Measurements from ENCODE around the gene MSL1.

Gene MSL1

GRCh38 chr17:40093005-40093579, 28.7 kb upstream of the MSL1 start:
- Histone ChIP-seq H3K9me3 (ENCODE audit: control insufficient read depth, insufficient read depth, low read length) (no peaks in the 10 kb centered on the region), H3K9me2 (replicated peaks; ENCODE audit: control insufficient read depth, low read length) (no peaks in the 10 kb centered on the region), H3K79me2 (ENCODE audit: control insufficient read depth, low read length) (no peaks in the 10 kb centered on the region), H3K27ac (ENCODE audit: low read depth, low read length) (no peak overlapping the region), H3K4me3 (ENCODE audit: low read length) (no peak overlapping the region), H4K20me1 (ENCODE audit: control insufficient read depth, insufficient read depth, low read depth, low read length) (no peaks in the 10 kb centered on the region), H3K4me1 (ENCODE audit: control insufficient read depth, low read length) (peaks cover 29% of the 10 kb centered on the region), H3K4me2 (ENCODE audit: low read length) (no peak overlapping the region), H3K27me3 (ENCODE audit: control insufficient read depth, low read length) (no peaks in the 10 kb centered on the region), H3F3A (ENCODE audit: control insufficient read depth, insufficient read depth) (no peaks in the 10 kb centered on the region), H3K36me3 (ENCODE audit: control insufficient read depth, low read length) (peaks cover 23% of the 10 kb centered on the region)
- TF ChIP-seq EZH2phosphoT487 (IDR thresholded peaks at IDR 0.05; ENCODE audit: borderline replicate concordance, low read length), result no peak
- TF ChIP-seq CTCF (IDR thresholded peaks at IDR 0.05; ENCODE audit: low read depth, low read length, poor library complexity, severe bottlenecking), result no peak

GRCh38 chr17:40093580-40094201, 28.1 kb upstream of the MSL1 start:
- H3K4me2 ChIP-seq (ENCODE audit: low read length), result no peak overlapping the region
- H4K20me1 ChIP-seq (ENCODE audit: control insufficient read depth, insufficient read depth, low read depth, low read length), result no peaks in the 10 kb centered on the region
- H3K4me1 ChIP-seq (ENCODE audit: control insufficient read depth, low read length), result peaks cover 35% of the 10 kb centered on the region
- H3K4me3 ChIP-seq (ENCODE audit: low read length), result no peak overlapping the region
- TF ChIP-seq EZH2phosphoT487 (IDR thresholded peaks at IDR 0.05; ENCODE audit: borderline replicate concordance, low read length) (no peak), CTCF (IDR thresholded peaks at IDR 0.05; ENCODE audit: low read depth, low read length, poor library complexity, severe bottlenecking) (no peak)
- no peak overlapping the region for H3K27ac ChIP-seq (ENCODE audit: low read depth, low read length)
- H3K9me2 ChIP-seq (replicated peaks; ENCODE audit: control insufficient read depth, low read length), result no peaks in the 10 kb centered on the region
- H3K36me3 ChIP-seq (ENCODE audit: control insufficient read depth, low read length), result peaks cover 23% of the 10 kb centered on the region
- no peaks in the 10 kb centered on the region for H3K79me2 ChIP-seq (ENCODE audit: control insufficient read depth, low read length)
- no peaks in the 10 kb centered on the region for H3K27me3 ChIP-seq (ENCODE audit: control insufficient read depth, low read length)
- no peaks in the 10 kb centered on the region for H3F3A ChIP-seq (ENCODE audit: control insufficient read depth, insufficient read depth)
- H3K9me3 ChIP-seq (ENCODE audit: control insufficient read depth, insufficient read depth, low read length), result no peaks in the 10 kb centered on the region

- Histone ChIP-seq H3K4me3 (ENCODE audit: low read length) (no peak overlapping the region), H3K27ac (ENCODE audit: low read depth, low read length) (no peak overlapping the region), H3F3A (ENCODE audit: control insufficient read depth, insufficient read depth) (no peaks in the 10 kb centered on the region), H3K79me2 (ENCODE audit: control insufficient read depth, low read length) (no peaks in the 10 kb centered on the region), H3K4me1 (ENCODE audit: control insufficient read depth, low read length) (peaks cover 47% of the 10 kb centered on the region), H3K9me2 (replicated peaks; ENCODE audit: control insufficient read depth, low read length) (no peaks in the 10 kb centered on the region), H3K9me3 (ENCODE audit: control insufficient read depth, insufficient read depth, low read length) (no peaks in the 10 kb centered on the region), H3K4me2 (ENCODE audit: low read length) (no peak overlapping the region), H3K36me3 (ENCODE audit: control insufficient read depth, low read length) (peaks cover 23% of the 10 kb centered on the region), H3K27me3 (ENCODE audit: control insufficient read depth, low read length) (no peaks in the 10 kb centered on the region), H4K20me1 (ENCODE audit: control insufficient read depth, insufficient read depth, low read depth, low read length) (no peaks in the 10 kb centered on the region)
- no peak for TF ChIP-seq CTCF (IDR thresholded peaks at IDR 0.05; ENCODE audit: low read depth, low read length, poor library complexity, severe bottlenecking)
Observed at GRCh38 chr17:40094874-40095273, 26.9 kb upstream of the MSL1 start.

All from DOHH2 (cell line).